B cell (primary cell): Measurements from ENCODE around the gene CYTH4.

ENCODE experiments used
- CTCF ChIP-seq: fragments of 200-600 bp; IDR thresholded peaks from one replicate; pipeline ENCODE4 v1.8.0; 2022; ENCODE audit warnings: antibody characterized with exemption, mild to moderate bottlenecking
- EZH2 ChIP-seq: IDR thresholded peaks from 2 replicates; pipeline ENCODE4 v1.6.1; 2012; ENCODE audit warnings: borderline replicate concordance, low read depth, mild to moderate bottlenecking, moderate library complexity, low read length; ENCODE audit not compliant: insufficient read depth, poor library complexity, severe bottlenecking

GRCh38 chr22:37254867-37255233, 27.5 kb upstream of the CYTH4 start:
- TF ChIP-seq CTCF (no peak), EZH2 (no peak)
